A673 (cell line): ENCODE data around the gene OR2K2. TPM values are rescaled to one million over a fixed set of nuclear protein-coding genes. Genes with fewer than 3 reads are reported as not detected.

Experiments
- BruUV-seq: library from RNA; stranded (reverse); fragments of 400-500 nt; replicated peaks from 2 replicates; lab custom pipeline; 2021; lab: Mats Ljungman, UMichigan
- CTCF ChIA-PET: fragments of 300-600 bp; sonication (Branson Sonifier 250); formaldehyde crosslinking; loops from one replicate; lab custom pipeline; 2022; ENCODE audit warnings: antibody characterized with exemption; lab: Charles Lee
- POLR2A ChIA-PET: fragments of 300-600 bp; sonication (Branson Sonifier 250); formaldehyde crosslinking; loops from one replicate; lab custom pipeline; 2022; ENCODE audit warnings: antibody characterized with exemption; ENCODE audit not compliant: low non-redundant PET; lab: Charles Lee
- DNase-seq: peaks from one replicate; pipeline ENCODE4 v3.0.0-alpha.2; 2015; ENCODE audit warnings: low spot score
- H3K27ac ChIP-seq: fragments of 200-600 bp; sonication (generic); 2 replicates; pipeline ENCODE4 v1.5.1; 2016; ENCODE audit warnings: mixed run types, low read depth, mild to moderate bottlenecking, mixed read lengths, antibody characterized with exemption, low read length; ENCODE audit not compliant: poor library complexity, severe bottlenecking
- H3K27me3 ChIP-seq: fragments of 200-600 bp; sonication (generic); replicated peaks from 2 replicates; pipeline ENCODE4 v1.6.1; 2017; ENCODE audit warnings: mixed run types, low read depth, mild to moderate bottlenecking, mixed read lengths, antibody characterized with exemption, low read length; ENCODE audit not compliant: insufficient read depth, poor library complexity
- H3K36me3 ChIP-seq: fragments of 200-600 bp; sonication (generic); 2 replicates; pipeline ENCODE4 v1.6.1; 2016; ENCODE audit warnings: mixed run types, mild to moderate bottlenecking, mixed read lengths, antibody characterized with exemption, low read length; ENCODE audit not compliant: insufficient read depth, poor library complexity, severe bottlenecking
- H3K4me1 ChIP-seq: fragments of 200-600 bp; sonication (generic); 2 replicates; pipeline ENCODE4 v1.6.1; 2017; ENCODE audit warnings: mixed run types, mild to moderate bottlenecking, mixed read lengths, antibody characterized with exemption, low read length; ENCODE audit not compliant: insufficient read depth, poor library complexity, severe bottlenecking
- H3K4me3 ChIP-seq: fragments of 200-600 bp; sonication (generic); 2 replicates; pipeline ENCODE4 v1.5.1; 2016; ENCODE audit warnings: low read depth, mixed run types, mild to moderate bottlenecking, mixed read lengths, low read length; ENCODE audit not compliant: poor library complexity, severe bottlenecking
- H3K9me3 ChIP-seq: fragments of 200-600 bp; sonication (generic); 2 replicates; pipeline ENCODE4 v1.6.1; 2016; ENCODE audit warnings: mixed run types, low read depth, mild to moderate bottlenecking, mixed read lengths, antibody characterized with exemption, low read length; ENCODE audit not compliant: poor library complexity, severe bottlenecking
- CTCF ChIP-seq: fragments of 300-800, 200-600 bp; sonication (generic); conservative IDR thresholded peaks from 2 replicates; pipeline ENCODE4 v1.5.1; 2017; ENCODE audit warnings: low read depth, mild to moderate bottlenecking, antibody characterized with exemption, low read length, moderate library complexity, mixed read lengths
- EZH2 ChIP-seq: fragments of 200-600 bp; sonication (generic); IDR thresholded peaks from 2 replicates; pipeline ENCODE4 v1.6.1; 2017; ENCODE audit warnings: borderline replicate concordance, low read depth, mild to moderate bottlenecking, mixed read lengths, antibody characterized with exemption, low read length; ENCODE audit not compliant: poor library complexity, severe bottlenecking
- intact Hi-C: fragments of 100-400 bp; cut with micrococcal nuclease; formaldehyde crosslinking; loops from one replicate; pipeline ENCODE4 v1.10.0; 2022; ENCODE audit not compliant: unreplicated experiment
- total RNA-seq: library from RNA; stranded (reverse); gene quantifications from 2 replicates; pipeline ENCODE4 v1.2.3, GENCODE V29; 2021

The OR2K2 gene
- total RNA-seq, 1 experiment from 2014 or later = not detected

- TSS peak; percentile 78 for BruUV-seq
- peak; percentile 76 for DNase-seq
- ChIA-PET POLR2A (no interaction called here), CTCF (interaction anchor here (0.6 kb wide), 1 partner anchor 268 kb away, joined by 3 read pairs; no protein-coding TSS in a partner anchor)
- H3K4me3 ChIP-seq = peak overlapping the region; percentile 13
- TF ChIP-seq CTCF = peak; percentile 79
- TF ChIP-seq EZH2 = no peak
- intact Hi-C loops = loop anchor here (1.0 to 10.0 kb wide), 5 partner anchors 262 to 1117 kb away; no protein-coding TSS in a partner anchor
- H3K36me3 ChIP-seq = no peaks in the 10 kb centered on the region
- peaks cover 3% of the 10 kb centered on the region for H3K9me3 ChIP-seq
- H3K27ac ChIP-seq = peak overlapping the region; percentile 10
- H3K4me1 ChIP-seq = peaks cover 9% of the 10 kb centered on the region
- H3K27me3 ChIP-seq = no peaks in the 10 kb centered on the region
Measured at GRCh38 chr9:111298731-111299598, 31.1 kb downstream of the OR2K2 start.

GRCh38 chr9:111298111-111298510 is 31.9 kb downstream of the OR2K2 start:
- intact Hi-C loops = loop anchor here (2.0 to 10.0 kb wide), 4 partner anchors 261 to 1116 kb away; no protein-coding TSS in a partner anchor
- TF ChIP-seq CTCF (no peak), EZH2 (no peak)
- CTCF ChIA-PET = no interaction called here

GRCh38 chr9:111297066-111297824 is 32.8 kb downstream of the OR2K2 start:
- TF ChIP-seq CTCF (no peak), EZH2 (no peak)
- POLR2A ChIA-PET = no interaction called here
- no peak overlapping the region for H3K4me3 ChIP-seq
- intact Hi-C loops = loop anchor here (5.0 to 10.0 kb wide), 3 partner anchors 320 to 1115 kb away; no protein-coding TSS in a partner anchor
- no peaks in the 10 kb centered on the region for H3K27me3 ChIP-seq
- H3K4me1 ChIP-seq = peaks cover 9% of the 10 kb centered on the region
- no peak for DNase-seq
- peaks cover 3% of the 10 kb centered on the region for H3K9me3 ChIP-seq
- CTCF ChIA-PET = no interaction called here
- no peak overlapping the region for H3K27ac ChIP-seq
- H3K36me3 ChIP-seq = no peaks in the 10 kb centered on the region
- BruUV-seq = no TSS peak

More at GRCh38 chr9:111298111-111298510, 31.9 kb downstream of the OR2K2 start:
- peaks cover 3% of the 10 kb centered on the region for H3K9me3 ChIP-seq
- BruUV-seq = no TSS peak
- H3K27ac ChIP-seq = no peak overlapping the region
- no peak overlapping the region for H3K4me3 ChIP-seq
- H3K4me1 ChIP-seq = peaks cover 9% of the 10 kb centered on the region
- DNase-seq = no peak
- POLR2A ChIA-PET = no interaction called here
- no peaks in the 10 kb centered on the region for H3K27me3 ChIP-seq
- H3K36me3 ChIP-seq = no peaks in the 10 kb centered on the region
